Measurements from ENCODE around the gene HSD17B12. TPM values are rescaled to one million over a fixed set of nuclear protein-coding genes. Genes with fewer than 3 reads are reported as not detected.

HSD17B12 gene
- total RNA-seq, 6 donors from 2014 or later = 26.6 to 107 (median 74.4) TPM

DNA sequence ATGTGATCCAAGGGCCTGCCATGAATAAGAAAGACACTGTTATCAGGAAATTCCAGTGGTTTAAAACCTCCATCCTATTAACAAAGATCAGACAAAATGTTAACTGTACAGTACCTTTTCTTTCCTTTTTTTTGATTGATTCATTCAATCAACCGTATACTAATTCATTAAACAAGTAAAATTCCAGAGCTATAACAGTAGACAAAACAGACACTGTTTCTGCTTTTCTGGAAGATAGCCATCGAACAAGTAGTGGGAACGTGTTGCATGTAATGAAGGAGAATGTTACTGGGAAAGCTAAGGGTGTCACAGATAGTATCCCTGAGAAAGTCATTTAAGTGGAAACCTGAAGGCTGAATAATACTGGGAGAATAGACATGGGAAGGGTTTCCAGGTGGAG is 126.4 kb downstream of the HSD17B12 start:
- Histone ChIP-seq H3K4me3 (no peak overlapping the region), H3K36me3 (peaks cover 0 to 13% (median 0%) of the 10 kb centered on the region in 4 donors), H3K9me3 (no peaks in the 10 kb centered on the region), H3K27ac (no peak overlapping the region), H3K4me1 (peaks cover 0 to 3% (median 0%) of the 10 kb centered on the region in 4 donors), H3K27me3 (no peaks in the 10 kb centered on the region)
- 95 to 99% methylated on average over 3 of the region's 3 CpGs for WGBS, 2 donors
- ATAC-seq (ENCODE audit: low FRiP score in 2 of 2) (no peak), DNase-seq (no peak)
- TF ChIP-seq POLR2AphosphoS5 (IDR thresholded peaks at IDR 0.05) = no peak
- TF ChIP-seq, protein P1, sequence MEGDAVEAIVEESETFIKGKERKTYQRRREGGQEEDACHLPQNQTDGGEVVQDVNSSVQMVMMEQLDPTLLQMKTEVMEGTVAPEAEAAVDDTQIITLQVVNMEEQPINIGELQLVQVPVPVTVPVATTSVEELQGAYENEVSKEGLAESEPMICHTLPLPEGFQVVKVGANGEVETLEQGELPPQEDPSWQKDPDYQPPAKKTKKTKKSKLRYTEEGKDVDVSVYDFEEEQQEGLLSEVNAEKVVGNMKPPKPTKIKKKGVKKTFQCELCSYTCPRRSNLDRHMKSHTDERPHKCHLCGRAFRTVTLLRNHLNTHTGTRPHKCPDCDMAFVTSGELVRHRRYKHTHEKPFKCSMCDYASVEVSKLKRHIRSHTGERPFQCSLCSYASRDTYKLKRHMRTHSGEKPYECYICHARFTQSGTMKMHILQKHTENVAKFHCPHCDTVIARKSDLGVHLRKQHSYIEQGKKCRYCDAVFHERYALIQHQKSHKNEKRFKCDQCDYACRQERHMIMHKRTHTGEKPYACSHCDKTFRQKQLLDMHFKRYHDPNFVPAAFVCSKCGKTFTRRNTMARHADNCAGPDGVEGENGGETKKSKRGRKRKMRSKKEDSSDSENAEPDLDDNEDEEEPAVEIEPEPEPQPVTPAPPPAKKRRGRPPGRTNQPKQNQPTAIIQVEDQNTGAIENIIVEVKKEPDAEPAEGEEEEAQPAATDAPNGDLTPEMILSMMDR (IDR thresholded peaks at IDR 0.05) = no peak
- no peak for TF ChIP-seq POLR2A (IDR thresholded peaks at IDR 0.05)
- no peak for TF ChIP-seq EP300 (IDR thresholded peaks at IDR 0.05)

DNA sequence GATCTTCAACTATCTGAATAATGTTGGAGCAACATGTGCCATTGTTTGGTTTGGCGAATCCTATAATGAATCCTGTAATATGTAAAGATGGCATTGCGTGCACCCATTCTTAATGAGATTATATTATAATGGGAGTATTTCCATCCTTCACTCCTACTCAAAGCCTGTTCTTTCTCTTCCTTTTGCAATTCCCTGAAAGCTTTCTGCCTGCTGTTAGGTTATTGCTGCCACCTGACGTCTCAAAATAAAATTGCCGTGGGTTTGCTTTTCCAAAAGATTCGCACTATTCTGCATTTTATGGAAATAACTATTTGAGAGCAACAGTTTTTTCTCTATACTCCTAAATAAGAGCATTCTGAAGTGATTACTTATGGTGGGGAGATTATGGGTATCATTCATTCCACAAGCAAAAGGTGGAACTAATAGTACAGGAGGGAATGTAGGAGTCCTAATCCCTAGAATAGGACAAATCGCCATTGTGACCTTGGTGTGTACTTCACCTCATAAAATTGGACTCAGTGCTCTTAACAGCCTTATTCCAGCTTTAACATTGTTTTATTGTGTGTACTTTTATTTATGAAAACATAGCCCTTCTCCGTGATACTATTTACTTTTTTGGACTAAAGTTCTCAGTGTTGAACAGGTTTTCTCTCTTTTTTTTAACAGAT is 130.5 kb downstream of the HSD17B12 start:
- H3K27ac ChIP-seq = no peak overlapping the region
- no peak for TF ChIP-seq POLR2AphosphoS5 (IDR thresholded peaks at IDR 0.05)
- TF ChIP-seq EP300 (IDR thresholded peaks at IDR 0.05) = no peak
- TF ChIP-seq, protein P1 (IDR thresholded peaks at IDR 0.05) = no peak
- TF ChIP-seq POLR2A (IDR thresholded peaks at IDR 0.05) = no peak
- H3K36me3 ChIP-seq = peaks cover 0 to 9% (median 2%) of the 10 kb centered on the region in 4 donors
- H3K4me1 ChIP-seq = no peaks in the 10 kb centered on the region
- H3K27me3 ChIP-seq = no peaks in the 10 kb centered on the region
- ATAC-seq (ENCODE audit: low FRiP score in 2 of 2) (no peak), DNase-seq (no peak)
- H3K9me3 ChIP-seq = no peaks in the 10 kb centered on the region
- 90 to 94% methylated on average over 7 of the region's 7 CpGs for WGBS, 2 donors
- no peak overlapping the region for H3K4me3 ChIP-seq

DNA sequence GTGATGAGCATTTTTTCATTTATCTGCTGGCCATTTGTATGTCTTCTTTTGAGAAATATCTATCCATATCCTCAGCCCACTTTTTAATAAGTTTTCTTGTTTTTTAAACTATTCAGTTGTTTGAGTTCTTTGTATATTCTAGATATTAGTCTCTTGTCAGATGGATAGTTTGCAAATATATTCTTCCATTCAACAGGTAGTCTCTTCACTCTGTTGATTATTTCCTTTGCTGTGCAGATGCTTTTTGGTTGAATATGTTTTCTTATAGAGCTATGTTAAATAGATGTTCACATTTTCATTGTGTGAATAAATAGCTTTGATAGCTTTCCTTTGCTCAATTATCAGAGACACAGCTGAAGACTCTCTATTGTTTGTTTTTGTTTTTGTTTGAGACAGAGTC is 131.9 kb downstream of the HSD17B12 start:
- no peaks in the 10 kb centered on the region for H3K4me1 ChIP-seq
- H3K36me3 ChIP-seq = peaks cover 0 to 8% (median 2%) of the 10 kb centered on the region in 4 donors
- DNase-seq (no peak), ATAC-seq (ENCODE audit: low FRiP score in 2 of 2) (no peak)
- H3K9me3 ChIP-seq = no peaks in the 10 kb centered on the region
- H3K4me3 ChIP-seq = no peak overlapping the region
- no peak overlapping the region for H3K27ac ChIP-seq
- H3K27me3 ChIP-seq = no peaks in the 10 kb centered on the region
- TF ChIP-seq POLR2AphosphoS5 (IDR thresholded peaks at IDR 0.05) (no peak), EP300 (IDR thresholded peaks at IDR 0.05) (no peak), POLR2A (IDR thresholded peaks at IDR 0.05) (no peak)
- TF ChIP-seq, protein P1 (IDR thresholded peaks at IDR 0.05) = no peak

DNA sequence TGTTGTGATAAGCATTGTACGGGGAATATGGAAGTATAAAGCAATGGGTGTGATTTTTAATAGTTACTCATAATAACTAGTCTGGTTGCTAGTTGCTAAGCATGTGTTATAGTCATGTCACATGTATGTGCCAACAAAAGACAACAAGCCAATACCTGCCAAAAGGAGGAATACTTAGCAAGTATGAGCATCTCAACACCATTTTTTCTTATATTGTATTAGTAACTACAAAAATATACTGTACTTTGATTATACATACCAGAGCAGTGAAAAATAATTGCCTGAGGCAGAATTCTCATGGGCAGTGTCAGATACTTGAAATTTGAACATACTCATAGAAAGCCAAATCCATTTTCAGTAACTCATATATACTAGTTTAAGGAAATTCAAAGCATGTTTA is 137.7 kb downstream of the HSD17B12 start:
- Histone ChIP-seq H3K9me3 (no peaks in the 10 kb centered on the region), H3K27ac (no peak overlapping the region), H3K4me1 (no peaks in the 10 kb centered on the region), H3K27me3 (no peaks in the 10 kb centered on the region), H3K36me3 (peaks cover 0 to 9% (median 5%) of the 10 kb centered on the region in 4 donors), H3K4me3 (no peak overlapping the region)
- 85 to 93% methylated on average over 1 of the region's 1 CpG for WGBS, 2 donors
- ATAC-seq (ENCODE audit: low FRiP score in 2 of 2) (no peak), DNase-seq (no peak)
- TF ChIP-seq POLR2AphosphoS5 (IDR thresholded peaks at IDR 0.05) (no peak), POLR2A (IDR thresholded peaks at IDR 0.05) (no peak), EP300 (IDR thresholded peaks at IDR 0.05) (no peak)
- TF ChIP-seq, protein P1 (IDR thresholded peaks at IDR 0.05) = no peak

DNA sequence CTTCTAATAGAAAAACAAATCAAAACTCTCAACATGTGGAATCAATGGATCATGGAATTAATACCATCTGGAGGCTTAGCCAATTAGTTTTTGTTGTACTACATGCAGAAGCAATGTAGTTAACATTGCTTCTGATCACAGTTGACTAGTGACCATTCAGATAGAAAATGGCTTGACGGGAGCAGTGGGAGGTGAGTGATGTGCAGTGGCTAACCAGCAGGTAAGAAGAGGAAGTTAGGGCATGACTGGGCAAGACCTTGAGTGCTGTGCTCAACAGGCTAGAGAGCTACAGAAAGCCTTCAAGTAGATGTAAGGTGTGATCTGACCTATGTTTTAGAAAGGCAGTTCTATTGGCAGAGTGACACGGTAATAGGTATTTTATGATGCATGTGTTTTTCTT is 139.4 kb downstream of the HSD17B12 start:
- no peak for ATAC-seq (ENCODE audit: low FRiP score in 2 of 2)
- H3K9me3 ChIP-seq = no peaks in the 10 kb centered on the region
- no peaks in the 10 kb centered on the region for H3K27me3 ChIP-seq
- no peak for DNase-seq
- no peaks in the 10 kb centered on the region for H3K4me1 ChIP-seq
- WGBS, 2 donors = 95% methylated on average over 2 of the region's 2 CpGs
- TF ChIP-seq, protein P1 (IDR thresholded peaks at IDR 0.05) = no peak
- TF ChIP-seq POLR2A (IDR thresholded peaks at IDR 0.05) (no peak), POLR2AphosphoS5 (IDR thresholded peaks at IDR 0.05) (no peak), EP300 (IDR thresholded peaks at IDR 0.05) (no peak)
- peaks cover 0 to 19% (median 6%) of the 10 kb centered on the region in 4 donors for H3K36me3 ChIP-seq
- no peak overlapping the region for H3K27ac ChIP-seq
- no peak overlapping the region for H3K4me3 ChIP-seq
